ENCODE measurements around the gene PIGL.
A peak's percentile ranks its signal among the peaks of the same experiment; 100 is the strongest.

DNA sequence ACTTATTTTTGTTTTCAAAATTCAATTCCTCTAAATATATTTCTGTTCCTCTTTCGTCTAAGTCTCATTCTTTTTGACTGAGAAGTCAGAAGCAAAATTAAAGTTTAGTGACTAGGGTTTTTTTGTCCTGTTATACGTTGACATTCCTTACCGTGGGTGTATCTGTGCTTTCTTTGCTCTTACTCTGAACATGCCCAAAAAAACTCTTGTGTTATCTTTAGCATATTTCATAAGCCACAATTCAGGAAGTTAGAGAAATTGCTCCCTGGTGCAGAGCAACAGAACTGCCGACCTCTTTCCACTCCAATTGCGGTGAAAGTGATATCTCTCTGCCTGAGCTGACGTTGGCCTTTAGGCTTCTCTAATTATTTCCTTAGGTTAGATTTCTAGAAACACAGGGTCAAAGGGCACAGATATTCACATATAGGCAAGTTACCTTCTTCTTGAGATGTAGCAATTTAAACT, 70.6 kb downstream of the PIGL start:
- TF ChIP-seq POLR2AphosphoS5 (IDR thresholded peaks at IDR 0.05) (peak in 2 of 3 donors; percentile 36 to 44), CTCF (IDR thresholded peaks at IDR 0.05) (peak in 1 of 5 experiments; percentile 17), POLR2A (IDR thresholded peaks at IDR 0.05) (no peak)

Measured in transverse colon (tissue), 4 donors.